HCT116 (cell line): ENCODE measurements around the gene CCDC8. TPM values are rescaled to one million over a fixed set of nuclear protein-coding genes. Genes with fewer than 3 reads are reported as not detected.

ENCODE experiments used
- ATAC-seq: fragments of 200-7000 bp; cut with Tn5 transposase; 2 replicates; pipeline ENCODE4 v1.9.1; 2020; ENCODE audit warnings: mild to moderate bottlenecking, moderate library complexity
- BruUV-seq: library from RNA; stranded (reverse); fragments of 400-500 nt; replicated peaks from 2 replicates; lab custom pipeline; 2021; lab: Mats Ljungman, UMichigan
- CTCF ChIA-PET: fragments of 300-600 bp; sonication (Branson Sonifier 250); formaldehyde crosslinking; loops from one replicate; lab custom pipeline; 2021; ENCODE audit warnings: antibody characterized with exemption; lab: Charles Lee
- POLR2A ChIA-PET: fragments of 300-600, 350-600 bp; sonication (Branson Sonifier 250); formaldehyde crosslinking; loops from one replicate; lab custom pipeline; 2021; ENCODE audit warnings: antibody characterized with exemption; lab: Charles Lee
- RAD21 ChIA-PET, 2 experiments: fragments of 300-600 bp; sonication (Branson Sonifier 250); formaldehyde crosslinking; loops; one replicate each; lab custom pipeline; 2023; ENCODE audit warnings: low total read pairs in 2 of 2; ENCODE audit not compliant: uncharacterized antibody in 2 of 2, unreplicated experiment in 2 of 2, low non-redundant PET in 1 of 2; lab: Charles Lee
- DNase-seq: peaks from one replicate; pipeline ENCODE4 v3.0.0-alpha.2; 2010; ENCODE audit warnings: low read depth, low spot score
- H2AFZ ChIP-seq: fragments of 200-600 bp; shearing (Covaris generic), sonication (generic); 2 replicates; pipeline ENCODE4 v1.6.1; 2017; ENCODE audit warnings: low read depth, mixed run types, mixed read lengths, antibody characterized with exemption, low read length; ENCODE audit not compliant: poor library complexity, severe bottlenecking
- H3K27ac ChIP-seq: 2 replicates; pipeline ENCODE4 v1.5.1; 2012; ENCODE audit warnings: low read depth, low read length
- H3K27me3 ChIP-seq: fragments of 200-600 bp; sonication (generic); 2 replicates; pipeline ENCODE4 v1.6.1; 2016; ENCODE audit warnings: mixed run types, low read length, mixed read lengths; ENCODE audit not compliant: insufficient read depth
- H3K36me3 ChIP-seq, 2 experiments: fragments of 200-500 bp in 1 of 2; fragments of 200-600 bp in 1 of 2; sonication (Bioruptor generic) in 1 of 2; sonication (generic) in 1 of 2; 2 replicates each; pipeline versions ENCODE4 v1.5.1 to v1.6.1; 2014 to 2016; ENCODE audit warnings: low read length in 2 of 2, inconsistent platforms in 1 of 2, mixed read lengths in 1 of 2, mixed run types in 1 of 2; ENCODE audit not compliant: insufficient read depth in 2 of 2, control insufficient read depth in 1 of 2
- H3K4me1 ChIP-seq, 2 experiments: fragments of 200-600 bp in 1 of 2; sonication (generic) in 1 of 2; 2 replicates each; pipeline versions ENCODE4 v1.5.1 to v1.6.1; 2012 to 2017; ENCODE audit warnings: low read length in 2 of 2, inconsistent platforms in 1 of 2, mild to moderate bottlenecking in 1 of 2, mixed read lengths in 1 of 2, mixed run types in 1 of 2, moderate library complexity in 1 of 2; ENCODE audit not compliant: insufficient read depth in 2 of 2, control insufficient read depth in 1 of 2
- H3K4me2 ChIP-seq: fragments of 200-600 bp; sonication (generic); 2 replicates; pipeline ENCODE4 v1.6.1; 2017; ENCODE audit warnings: mixed run types, low read length, mixed read lengths
- H3K4me3 ChIP-seq, 2 experiments: fragments of 200-600 bp in 1 of 2; sonication (generic) in 1 of 2; replicated peaks in 1 of 2; 2 replicates each; pipeline ENCODE4 v1.5.1; 2011 to 2016; ENCODE audit warnings: low read length in 2 of 2, control low read depth in 1 of 2, low read depth in 1 of 2, mild to moderate bottlenecking in 1 of 2, mixed read lengths in 1 of 2, mixed run types in 1 of 2
- H3K79me2 ChIP-seq: fragments of 200-600 bp; sonication (generic); 2 replicates; pipeline ENCODE4 v1.6.1; 2017; ENCODE audit warnings: mild to moderate bottlenecking, mixed run types, low read length, moderate library complexity, mixed read lengths; ENCODE audit not compliant: insufficient read depth
- H3K9ac ChIP-seq: fragments of 200-600 bp; sonication (generic); 2 replicates; pipeline ENCODE4 v1.6.1; 2016; ENCODE audit warnings: low read length, mixed read lengths
- H3K9me2 ChIP-seq: fragments of 200-600 bp; sonication (generic), shearing (Covaris generic); 2 replicates; pipeline ENCODE4 v1.6.1; 2017; ENCODE audit warnings: mixed run types, mild to moderate bottlenecking, moderate library complexity; ENCODE audit not compliant: insufficient read depth
- H3K9me3 ChIP-seq, 2 experiments: fragments of 200-500 bp in 1 of 2; fragments of 200-600 bp in 1 of 2; sonication (Bioruptor generic) in 1 of 2; sonication (generic) in 1 of 2; 2 replicates each; pipeline ENCODE4 v1.6.1; 2014 to 2017; ENCODE audit warnings: low read length in 2 of 2, mixed read lengths in 2 of 2, inconsistent platforms in 1 of 2, low read depth in 1 of 2, mild to moderate bottlenecking in 1 of 2, mixed run types in 1 of 2, moderate library complexity in 1 of 2; ENCODE audit not compliant: control insufficient read depth in 1 of 2, insufficient read depth in 1 of 2
- H4K20me1 ChIP-seq: fragments of 200-600 bp; sonication (generic), shearing (Covaris generic); 2 replicates; pipeline ENCODE4 v1.6.1; 2017; ENCODE audit warnings: mixed run types, mild to moderate bottlenecking, moderate library complexity; ENCODE audit not compliant: insufficient read depth
- CBX3 ChIP-seq: IDR thresholded peaks from 2 replicates; pipeline ENCODE4 v1.6.1; 2012; ENCODE audit warnings: low read depth
- CEBPB ChIP-seq: IDR thresholded peaks from 2 replicates; pipeline ENCODE4 v1.6.1; 2012; ENCODE audit warnings: low read depth
- EGR1 ChIP-seq: IDR thresholded peaks from 2 replicates; pipeline ENCODE4 v1.6.1; 2012; ENCODE audit warnings: low read depth
- ELF1 ChIP-seq: IDR thresholded peaks from 2 replicates; pipeline ENCODE4 v1.6.1; 2012; ENCODE audit warnings: low read depth, borderline replicate concordance
- EZH2 ChIP-seq: fragments of 200-600 bp; sonication (generic); IDR thresholded peaks from 2 replicates; pipeline ENCODE4 v1.6.1; 2017; ENCODE audit warnings: antibody characterized with exemption, mixed run types
- FOSL1 ChIP-seq: IDR thresholded peaks from 2 replicates; pipeline ENCODE4 v1.6.1; 2012; ENCODE audit warnings: low read depth
- POLR2A ChIP-seq: IDR thresholded peaks from 2 replicates; pipeline ENCODE4 v1.7.0; 2011; ENCODE audit warnings: borderline replicate concordance; ENCODE audit not compliant: insufficient read depth, insufficient read length; ENCODE audit errors: extremely low read depth
- POLR2AphosphoS5 ChIP-seq: IDR thresholded peaks from 2 replicates; pipeline ENCODE4 v1.6.1; 2011; ENCODE audit warnings: mild to moderate bottlenecking, low read depth, low read length, moderate library complexity
- RAD21 ChIP-seq: IDR thresholded peaks from 2 replicates; pipeline ENCODE4 v1.6.1; 2012; ENCODE audit warnings: low read depth, mild to moderate bottlenecking
- SIN3A ChIP-seq: IDR thresholded peaks from 2 replicates; pipeline ENCODE4 v1.6.1; 2012; ENCODE audit warnings: low read depth
- SP1 ChIP-seq: IDR thresholded peaks from 2 replicates; pipeline ENCODE4 v1.6.1; 2012; ENCODE audit warnings: low read depth
- TCF7L2 ChIP-seq: IDR thresholded peaks from 2 replicates; pipeline ENCODE4 v1.7.0; 2011; ENCODE audit warnings: borderline replicate concordance, inconsistent platforms; ENCODE audit not compliant: insufficient read depth, insufficient read length; ENCODE audit errors: extremely low read depth
- YY1 ChIP-seq: IDR thresholded peaks from 2 replicates; pipeline ENCODE4 v1.6.1; 2011; ENCODE audit warnings: low read length, low read depth, moderate library complexity, mild to moderate bottlenecking; ENCODE audit not compliant: insufficient replicate concordance; ENCODE audit errors: extremely low read depth
- ZNF274 ChIP-seq: fragments of 200-500 bp; sonication (Bioruptor generic); IDR thresholded peaks from 2 replicates; pipeline ENCODE4 v1.6.1; 2014; ENCODE audit warnings: mild to moderate bottlenecking, low read depth, low read length, inconsistent platforms
- intact Hi-C: fragments of 100-400 bp; cut with micrococcal nuclease; formaldehyde crosslinking; loops from 2 replicates; pipeline ENCODE4 v1.10.0; 2022
- total RNA-seq: library from RNA; stranded (reverse); gene quantifications from one replicate; pipeline ENCODE4 v1.2.1, GENCODE V29; 2021; ENCODE audit not compliant: unreplicated experiment
- TF ChIP-seq, protein P1 (sequence below): IDR thresholded peaks from 2 replicates; pipeline ENCODE4 v1.6.1; 2011; ENCODE audit warnings: mild to moderate bottlenecking, low read length, moderate library complexity; ENCODE audit not compliant: insufficient replicate concordance; ENCODE audit errors: extremely low read depth
- TF ChIP-seq, protein P2 (sequence below): IDR thresholded peaks from 2 replicates; pipeline ENCODE4 v1.6.1; 2012
- TF ChIP-seq, protein P3 (sequence below): IDR thresholded peaks from 2 replicates; pipeline ENCODE4 v1.6.1; 2012; ENCODE audit warnings: low read depth

The CCDC8 gene
- total RNA-seq, 1 experiment from 2014 or later, result 0.10 TPM

DNA sequence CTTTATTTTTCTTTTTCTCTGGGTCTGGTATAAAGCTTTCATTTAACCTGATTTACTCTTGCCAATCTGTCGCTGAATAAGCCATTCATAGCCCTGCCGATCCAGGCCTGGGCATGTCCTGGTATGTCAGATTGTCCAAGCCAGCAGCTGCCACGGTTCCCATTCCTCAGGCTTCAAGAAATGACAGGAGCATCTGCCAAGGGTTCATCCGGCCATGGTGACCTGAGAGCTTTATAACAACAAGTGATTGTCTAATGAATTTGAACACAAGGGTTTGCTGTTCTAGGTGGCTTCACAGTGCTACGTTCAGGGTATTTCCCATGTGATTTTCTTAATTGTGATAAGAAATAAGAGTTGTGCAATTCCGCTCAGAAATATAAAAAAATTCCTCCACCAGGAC lies 38.0 kb upstream of the CCDC8 start:
- TF ChIP-seq, protein P1, sequence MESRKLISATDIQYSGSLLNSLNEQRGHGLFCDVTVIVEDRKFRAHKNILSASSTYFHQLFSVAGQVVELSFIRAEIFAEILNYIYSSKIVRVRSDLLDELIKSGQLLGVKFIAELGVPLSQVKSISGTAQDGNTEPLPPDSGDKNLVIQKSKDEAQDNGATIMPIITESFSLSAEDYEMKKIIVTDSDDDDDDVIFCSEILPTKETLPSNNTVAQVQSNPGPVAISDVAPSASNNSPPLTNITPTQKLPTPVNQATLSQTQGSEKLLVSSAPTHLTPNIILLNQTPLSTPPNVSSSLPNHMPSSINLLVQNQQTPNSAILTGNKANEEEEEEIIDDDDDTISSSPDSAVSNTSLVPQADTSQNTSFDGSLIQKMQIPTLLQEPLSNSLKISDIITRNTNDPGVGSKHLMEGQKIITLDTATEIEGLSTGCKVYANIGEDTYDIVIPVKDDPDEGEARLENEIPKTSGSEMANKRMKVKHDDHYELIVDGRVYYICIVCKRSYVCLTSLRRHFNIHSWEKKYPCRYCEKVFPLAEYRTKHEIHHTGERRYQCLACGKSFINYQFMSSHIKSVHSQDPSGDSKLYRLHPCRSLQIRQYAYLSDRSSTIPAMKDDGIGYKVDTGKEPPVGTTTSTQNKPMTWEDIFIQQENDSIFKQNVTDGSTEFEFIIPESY, result no peak
- TF ChIP-seq RAD21 (no peak), SP1 (no peak), EGR1 (no peak), EZH2 (no peak), CEBPB (no peak), TCF7L2 (no peak), YY1 (no peak), CBX3 (no peak), FOSL1 (no peak), ELF1 (no peak), POLR2A (no peak), POLR2AphosphoS5 (no peak), SIN3A (no peak), ZNF274 (no peak)
- TF ChIP-seq, protein P2, sequence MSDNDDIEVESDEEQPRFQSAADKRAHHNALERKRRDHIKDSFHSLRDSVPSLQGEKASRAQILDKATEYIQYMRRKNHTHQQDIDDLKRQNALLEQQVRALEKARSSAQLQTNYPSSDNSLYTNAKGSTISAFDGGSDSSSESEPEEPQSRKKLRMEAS, result no peak
- TF ChIP-seq, protein P3, sequence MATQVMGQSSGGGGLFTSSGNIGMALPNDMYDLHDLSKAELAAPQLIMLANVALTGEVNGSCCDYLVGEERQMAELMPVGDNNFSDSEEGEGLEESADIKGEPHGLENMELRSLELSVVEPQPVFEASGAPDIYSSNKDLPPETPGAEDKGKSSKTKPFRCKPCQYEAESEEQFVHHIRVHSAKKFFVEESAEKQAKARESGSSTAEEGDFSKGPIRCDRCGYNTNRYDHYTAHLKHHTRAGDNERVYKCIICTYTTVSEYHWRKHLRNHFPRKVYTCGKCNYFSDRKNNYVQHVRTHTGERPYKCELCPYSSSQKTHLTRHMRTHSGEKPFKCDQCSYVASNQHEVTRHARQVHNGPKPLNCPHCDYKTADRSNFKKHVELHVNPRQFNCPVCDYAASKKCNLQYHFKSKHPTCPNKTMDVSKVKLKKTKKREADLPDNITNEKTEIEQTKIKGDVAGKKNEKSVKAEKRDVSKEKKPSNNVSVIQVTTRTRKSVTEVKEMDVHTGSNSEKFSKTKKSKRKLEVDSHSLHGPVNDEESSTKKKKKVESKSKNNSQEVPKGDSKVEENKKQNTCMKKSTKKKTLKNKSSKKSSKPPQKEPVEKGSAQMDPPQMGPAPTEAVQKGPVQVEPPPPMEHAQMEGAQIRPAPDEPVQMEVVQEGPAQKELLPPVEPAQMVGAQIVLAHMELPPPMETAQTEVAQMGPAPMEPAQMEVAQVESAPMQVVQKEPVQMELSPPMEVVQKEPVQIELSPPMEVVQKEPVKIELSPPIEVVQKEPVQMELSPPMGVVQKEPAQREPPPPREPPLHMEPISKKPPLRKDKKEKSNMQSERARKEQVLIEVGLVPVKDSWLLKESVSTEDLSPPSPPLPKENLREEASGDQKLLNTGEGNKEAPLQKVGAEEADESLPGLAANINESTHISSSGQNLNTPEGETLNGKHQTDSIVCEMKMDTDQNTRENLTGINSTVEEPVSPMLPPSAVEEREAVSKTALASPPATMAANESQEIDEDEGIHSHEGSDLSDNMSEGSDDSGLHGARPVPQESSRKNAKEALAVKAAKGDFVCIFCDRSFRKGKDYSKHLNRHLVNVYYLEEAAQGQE, result no peak
- ChIA-PET POLR2A (no interaction called here), CTCF (no interaction called here), RAD21 (interaction anchor here in 1 of 2 experiments (0.6 kb wide), 1 partner anchor 27 kb away, joined by 4 read pairs; no protein-coding TSS in a partner anchor)
- BruUV-seq, result no TSS peak
- DNase-seq, result no peak
- H3K27ac ChIP-seq, result no peak overlapping the region
- intact Hi-C loops, result no loop called here
- no peaks in the 10 kb centered on the region for H3K79me2 ChIP-seq
- H3K9ac ChIP-seq, result no peak overlapping the region
- no peaks in the 10 kb centered on the region for H3K27me3 ChIP-seq
- no peak overlapping the region for H2AFZ ChIP-seq
- ATAC-seq, result no peak
- no peak overlapping the region for H3K4me2 ChIP-seq
- no peaks in the 10 kb centered on the region for H3K36me3 ChIP-seq
- H3K4me3 ChIP-seq, result no peak overlapping the region
- H3K4me1 ChIP-seq, result no peaks in the 10 kb centered on the region
- H3K9me2 ChIP-seq, result no peaks in the 10 kb centered on the region
- H3K9me3 ChIP-seq, result no peaks in the 10 kb centered on the region
- no peaks in the 10 kb centered on the region for H4K20me1 ChIP-seq
